ENCODE measurements around the gene NVL.
"Not testable (repeated sequence)": the region's sequence is repeated elsewhere in the genome, so short reads cannot be mapped to it uniquely, and the experiment has no call there.

The NVL gene

GRCh38 chr1:224237119-224237881 lies 92.7 kb downstream of the NVL start:
- no peak for DNase-seq (ENCODE audit: low read depth in 2 of 2)

- no peak for DNase-seq (ENCODE audit: low read depth in 2 of 2)
Measured at GRCh38 chr1:224235813-224236493, 94.0 kb downstream of the NVL start.

- no peak for DNase-seq (ENCODE audit: low read depth in 2 of 2)
Measured at GRCh38 chr1:224234017-224234416, 96.0 kb downstream of the NVL start.

- no peak for DNase-seq (ENCODE audit: low read depth in 2 of 2)
Measured at GRCh38 chr1:224226849-224227502, 103.0 kb downstream of the NVL start.

GRCh38 chr1:224223819-224224714 lies 105.9 kb downstream of the NVL start:
- no peak for DNase-seq (ENCODE audit: low read depth in 2 of 2)

- DNase-seq (ENCODE audit: low read depth in 2 of 2): no peak
Measured at GRCh38 chr1:224219612-224220059, 110.3 kb downstream of the NVL start.

- no peak for DNase-seq (ENCODE audit: low read depth in 2 of 2)
Measured at GRCh38 chr1:224219011-224219611, 110.9 kb downstream of the NVL start.

GRCh38 chr1:224217655-224218623 lies 112.0 kb downstream of the NVL start:
- DNase-seq (ENCODE audit: low read depth in 2 of 2): no peak

GRCh38 chr1:224216382-224216781 lies 113.6 kb downstream of the NVL start:
- no peak for DNase-seq (ENCODE audit: low read depth in 2 of 2)

GRCh38 chr1:224213438-224214119 lies 116.4 kb downstream of the NVL start:
- no peak for DNase-seq (ENCODE audit: low read depth in 2 of 2)

- DNase-seq (ENCODE audit: low read depth in 2 of 2): no peak
Measured at GRCh38 chr1:224212618-224213061, 117.3 kb downstream of the NVL start.

- DNase-seq (ENCODE audit: low read depth in 2 of 2): no peak
Measured at GRCh38 chr1:224211206-224211962, 118.6 kb downstream of the NVL start.

- DNase-seq (ENCODE audit: low read depth in 2 of 2): not testable (repeated sequence)
Measured at GRCh38 chr1:224205931-224206538, 123.9 kb downstream of the NVL start.

- DNase-seq (ENCODE audit: low read depth in 2 of 2): peak in 1 of 2 donors; percentile 43
Measured at GRCh38 chr1:224205438-224205840, 124.5 kb downstream of the NVL start.

- no peak for DNase-seq (ENCODE audit: low read depth in 2 of 2)
Measured at GRCh38 chr1:224203243-224204016, 126.5 kb downstream of the NVL start.

GRCh38 chr1:224201853-224202252 lies 128.1 kb downstream of the NVL start:
- no peak for DNase-seq (ENCODE audit: low read depth in 2 of 2)

GRCh38 chr1:224201383-224201782 lies 128.6 kb downstream of the NVL start:
- DNase-seq (ENCODE audit: low read depth in 2 of 2): no peak

Measured in stimulated activated CD8-positive, alpha-beta memory T cell treated with anti-CD3 and anti-CD28 coated beads, Interleukin-2, amount 100 ng/mL, for 48 hours (primary cell).